K562 (cell line): Measurements from ENCODE around the gene SLC25A11. TPM values are rescaled to one million over a fixed set of nuclear protein-coding genes. Genes with fewer than 3 reads are reported as not detected.

Source experiments
- DACH1 ChIP-seq: fragments of 450-650 bp; IDR thresholded peaks from 2 replicates; pipeline ENCODE4 v1.6.1; 2018; ENCODE audit not compliant: partially characterized antibody
- DMBX1 ChIP-seq: fragments of 250-450 bp; sonication (Bioruptor Pico); IDR thresholded peaks from 2 replicates; pipeline ENCODE4 v1.8.0; 2022; ENCODE audit warnings: inconsistent platforms, mild to moderate bottlenecking, moderate library complexity, borderline replicate concordance
- ERF ChIP-seq: fragments of 450-650 bp; formaldehyde crosslinking; IDR thresholded peaks from 2 replicates; pipeline ENCODE4 v1.4.0; 2020; ENCODE audit warnings: mild to moderate bottlenecking, mixed read lengths
- ESRRA ChIP-seq: fragments of 450-650 bp; IDR thresholded peaks from 2 replicates; pipeline ENCODE4 v1.6.1; 2014; ENCODE audit warnings: low read depth, mild to moderate bottlenecking, moderate library complexity, borderline replicate concordance
- HDAC8 ChIP-seq: fragments of 450-650 bp; IDR thresholded peaks from 2 replicates; pipeline ENCODE4 v1.6.1; 2016; ENCODE audit warnings: mild to moderate bottlenecking, missing genetic modification characterization, moderate library complexity, missing compliant biosample characterization
- HMG20A ChIP-seq: fragments of 450-650 bp; formaldehyde crosslinking; conservative IDR thresholded peaks from 2 replicates; pipeline ENCODE4 v1.4.0; 2020; ENCODE audit warnings: mild to moderate bottlenecking, mixed read lengths
- HNRNPK ChIP-seq: fragments of 200-400 bp; formaldehyde crosslinking; IDR thresholded peaks from one replicate; pipeline ENCODE4 v1.6.1; 2018; ENCODE audit warnings: mild to moderate bottlenecking, low read depth, low read length; ENCODE audit not compliant: poor library complexity, severe bottlenecking
- NFE2L1 ChIP-seq: fragments of 450-650 bp; IDR thresholded peaks from 2 replicates; pipeline ENCODE4 v1.6.1; 2016; ENCODE audit warnings: missing genetic modification characterization, low read depth, mild to moderate bottlenecking, missing compliant biosample characterization, moderate library complexity, borderline replicate concordance
- PURB ChIP-seq: sonication (generic); formaldehyde crosslinking; IDR thresholded peaks from 2 replicates; pipeline ENCODE4 v1.9.0; 2021; ENCODE audit warnings: low read depth, mild to moderate bottlenecking, missing genetic modification reagents
- RB1 ChIP-seq: fragments of 450-650 bp; IDR thresholded peaks from 2 replicates; pipeline ENCODE4 v1.6.1; 2017; ENCODE audit warnings: low read depth, mild to moderate bottlenecking
- RFX5 ChIP-seq: IDR thresholded peaks from 2 replicates; pipeline ENCODE4 v1.6.1; 2011; ENCODE audit warnings: low read depth, mild to moderate bottlenecking, improper control_type of control experiment, low read length
- SMAD2 ChIP-seq: fragments of 150-350 bp; IDR thresholded peaks from 2 replicates; pipeline ENCODE4 v1.6.1; 2014; ENCODE audit warnings: low read depth, mild to moderate bottlenecking, low read length
- SMARCA4 ChIP-seq: fragments of 450-650 bp; IDR thresholded peaks from 2 replicates; pipeline ENCODE4 v1.6.1; 2016
- SRSF3 ChIP-seq: fragments of 200-400 bp; formaldehyde crosslinking; IDR thresholded peaks from 2 replicates; pipeline ENCODE4 v1.6.1; 2016; ENCODE audit warnings: mild to moderate bottlenecking, low read length, moderate library complexity; ENCODE audit not compliant: insufficient read depth
- THRAP3 ChIP-seq: fragments of 450-650 bp; IDR thresholded peaks from 2 replicates; pipeline ENCODE4 v1.6.1; 2016; ENCODE audit warnings: mild to moderate bottlenecking, inconsistent platforms, borderline replicate concordance
- ZNF121 ChIP-seq: sonication (generic); formaldehyde crosslinking; conservative IDR thresholded peaks from 2 replicates; pipeline ENCODE4 v1.8.0; 2022; ENCODE audit warnings: missing genetic modification reagents
- ZNF444 ChIP-seq: fragments of 250-450 bp; sonication (Bioruptor Pico); IDR thresholded peaks from 2 replicates; pipeline ENCODE4 v1.4.0; 2020; ENCODE audit warnings: mild to moderate bottlenecking, moderate library complexity
- ZNF668 ChIP-seq: fragments of 250-450 bp; sonication (Bioruptor Pico); IDR thresholded peaks from 2 replicates; pipeline ENCODE4 v1.8.0; 2022; ENCODE audit warnings: mild to moderate bottlenecking, inconsistent platforms
- polyA plus RNA-seq, 8 experiments: library from polyadenylated mRNA; depleted of rRNA in 4 of 8; stranded (reverse) in 5 of 8; unstranded in 3 of 8; fragments of >200 nt; fragmentation: Nextera tagmentation in 2 of 8; fragmentation: Illumina TruSeq in 1 of 8; extraction: Ambion mirVana in 2 of 8; extraction: Trizol in 1 of 8; gene quantifications; 2 replicates each; pipeline versions ENCODE4 v1.2.1 to v1.2.3, GENCODE V29; 2011 to 2014; ENCODE audit warnings: inconsistent platforms in 1 of 8, missing spikeins in 1 of 8
- total RNA-seq, 7 experiments: library from RNA; depleted of rRNA in 6 of 7; stranded (reverse); fragments of >200 nt in 6 of 7; fragmentation: Illumina TruSeq in 2 of 7; extraction: Trizol in 2 of 7; gene quantifications; 2 replicates each; pipeline versions ENCODE4 v1.2.1 to v1.2.3, GENCODE V29; 2011 to 2021; ENCODE audit warnings: low replicate concordance in 1 of 7
- TF ChIP-seq, protein P1 (sequence below): sonication (generic); formaldehyde crosslinking; IDR thresholded peaks from 2 replicates; pipeline ENCODE4 v1.8.0; 2023; ENCODE audit warnings: mild to moderate bottlenecking, missing genetic modification reagents
- TF ChIP-seq, protein P2 (sequence below): sonication (generic); formaldehyde crosslinking; IDR thresholded peaks from 2 replicates; pipeline ENCODE4 v1.8.0; 2022; ENCODE audit warnings: mild to moderate bottlenecking, low read depth, missing genetic modification reagents
- TF ChIP-seq, protein P3 (sequence below): fragments of 450-650 bp; formaldehyde crosslinking; IDR thresholded peaks from 2 replicates; pipeline ENCODE4 v1.4.0; 2022; ENCODE audit warnings: missing genetic modification characterization

The SLC25A11 gene
- total and polyA plus RNA-seq, 9 of the 15 experiments (the other 6 are each of a cell fraction or from before 2014, with no cell fraction given): 3.1 to 56.7 (median 32.9) TPM

DNA sequence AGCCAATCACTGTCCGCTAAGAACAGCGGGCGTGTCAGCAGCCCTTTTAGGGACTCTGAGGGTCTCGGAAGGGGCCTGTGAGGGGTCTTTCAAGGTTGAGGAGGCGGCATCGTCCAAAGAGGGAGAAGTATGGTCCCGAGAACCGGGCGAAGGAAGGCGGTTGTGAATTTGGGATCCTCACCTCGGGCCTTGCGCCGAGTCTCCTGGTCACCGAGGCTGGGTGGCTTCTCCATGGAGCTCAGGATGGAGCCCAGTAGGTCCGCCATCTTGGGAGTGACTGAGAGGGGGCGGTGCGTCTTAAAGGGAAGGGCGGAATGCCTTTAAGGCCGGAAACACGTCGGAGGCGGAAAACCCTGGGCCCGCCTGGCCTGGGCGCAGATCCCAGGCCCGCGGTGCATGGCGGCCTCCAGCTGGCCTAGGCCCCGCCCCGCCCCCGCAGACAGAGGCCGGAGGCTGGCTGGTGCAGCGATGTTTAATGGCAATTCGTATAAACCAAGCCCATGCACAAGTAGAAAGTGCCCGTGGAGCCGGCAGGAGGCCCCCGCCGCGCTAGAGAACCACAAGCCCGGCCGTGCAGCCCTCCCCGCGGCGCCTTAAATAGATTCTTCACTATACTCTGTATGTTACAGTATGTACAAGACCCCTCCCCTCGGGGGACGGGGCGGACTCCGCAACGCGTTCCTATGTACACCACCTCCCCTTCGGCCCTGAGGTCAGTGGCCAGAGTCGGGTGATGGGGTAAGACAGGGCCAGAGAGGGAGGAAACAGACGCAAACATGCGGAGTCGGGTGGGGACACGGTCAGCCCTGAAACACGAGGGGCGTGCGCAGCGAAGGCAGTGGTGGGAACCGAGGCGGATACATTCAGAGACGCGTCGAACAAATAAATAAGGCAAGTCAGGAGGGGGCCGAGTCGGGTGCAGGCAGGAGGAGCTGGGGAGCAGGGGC is 28.0 kb upstream of the SLC25A11 start, which contains the start of gene SPAG7 (continued):
- TF ChIP-seq ZNF668 (no peak), ZNF444 (CRISPR knock-in tag) (no peak), ESRRA (no peak), SRSF3 (no peak), SMAD2 (no peak), DMBX1 (CRISPR knock-in tag) (no peak), ERF (no peak), NFE2L1 (no peak), HNRNPK (peak; percentile 50), HDAC8 (no peak), HMG20A (CRISPR knock-in tag) (no peak), DACH1 (peak; percentile 84), SMARCA4 (no peak), RFX5 (no peak), PURB (no peak), RB1 (0 out of 2 replicates have a peak, but pooled peaks have one; percentile 47), ZNF121 (no peak), THRAP3 (no peak)
- TF ChIP-seq, protein P1, sequence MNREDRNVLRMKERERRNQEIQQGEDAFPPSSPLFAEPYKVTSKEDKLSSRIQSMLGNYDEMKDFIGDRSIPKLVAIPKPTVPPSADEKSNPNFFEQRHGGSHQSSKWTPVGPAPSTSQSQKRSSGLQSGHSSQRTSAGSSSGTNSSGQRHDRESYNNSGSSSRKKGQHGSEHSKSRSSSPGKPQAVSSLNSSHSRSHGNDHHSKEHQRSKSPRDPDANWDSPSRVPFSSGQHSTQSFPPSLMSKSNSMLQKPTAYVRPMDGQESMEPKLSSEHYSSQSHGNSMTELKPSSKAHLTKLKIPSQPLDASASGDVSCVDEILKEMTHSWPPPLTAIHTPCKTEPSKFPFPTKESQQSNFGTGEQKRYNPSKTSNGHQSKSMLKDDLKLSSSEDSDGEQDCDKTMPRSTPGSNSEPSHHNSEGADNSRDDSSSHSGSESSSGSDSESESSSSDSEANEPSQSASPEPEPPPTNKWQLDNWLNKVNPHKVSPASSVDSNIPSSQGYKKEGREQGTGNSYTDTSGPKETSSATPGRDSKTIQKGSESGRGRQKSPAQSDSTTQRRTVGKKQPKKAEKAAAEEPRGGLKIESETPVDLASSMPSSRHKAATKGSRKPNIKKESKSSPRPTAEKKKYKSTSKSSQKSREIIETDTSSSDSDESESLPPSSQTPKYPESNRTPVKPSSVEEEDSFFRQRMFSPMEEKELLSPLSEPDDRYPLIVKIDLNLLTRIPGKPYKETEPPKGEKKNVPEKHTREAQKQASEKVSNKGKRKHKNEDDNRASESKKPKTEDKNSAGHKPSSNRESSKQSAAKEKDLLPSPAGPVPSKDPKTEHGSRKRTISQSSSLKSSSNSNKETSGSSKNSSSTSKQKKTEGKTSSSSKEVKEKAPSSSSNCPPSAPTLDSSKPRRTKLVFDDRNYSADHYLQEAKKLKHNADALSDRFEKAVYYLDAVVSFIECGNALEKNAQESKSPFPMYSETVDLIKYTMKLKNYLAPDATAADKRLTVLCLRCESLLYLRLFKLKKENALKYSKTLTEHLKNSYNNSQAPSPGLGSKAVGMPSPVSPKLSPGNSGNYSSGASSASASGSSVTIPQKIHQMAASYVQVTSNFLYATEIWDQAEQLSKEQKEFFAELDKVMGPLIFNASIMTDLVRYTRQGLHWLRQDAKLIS: peak; percentile 66; the same call in 1 of the 2 replicates
- TF ChIP-seq, protein P2, sequence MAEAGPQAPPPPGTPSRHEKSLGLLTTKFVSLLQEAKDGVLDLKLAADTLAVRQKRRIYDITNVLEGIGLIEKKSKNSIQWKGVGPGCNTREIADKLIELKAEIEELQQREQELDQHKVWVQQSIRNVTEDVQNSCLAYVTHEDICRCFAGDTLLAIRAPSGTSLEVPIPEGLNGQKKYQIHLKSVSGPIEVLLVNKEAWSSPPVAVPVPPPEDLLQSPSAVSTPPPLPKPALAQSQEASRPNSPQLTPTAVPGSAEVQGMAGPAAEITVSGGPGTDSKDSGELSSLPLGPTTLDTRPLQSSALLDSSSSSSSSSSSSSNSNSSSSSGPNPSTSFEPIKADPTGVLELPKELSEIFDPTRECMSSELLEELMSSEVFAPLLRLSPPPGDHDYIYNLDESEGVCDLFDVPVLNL (CRISPR knock-in tag): no peak
- TF ChIP-seq, protein P3, sequence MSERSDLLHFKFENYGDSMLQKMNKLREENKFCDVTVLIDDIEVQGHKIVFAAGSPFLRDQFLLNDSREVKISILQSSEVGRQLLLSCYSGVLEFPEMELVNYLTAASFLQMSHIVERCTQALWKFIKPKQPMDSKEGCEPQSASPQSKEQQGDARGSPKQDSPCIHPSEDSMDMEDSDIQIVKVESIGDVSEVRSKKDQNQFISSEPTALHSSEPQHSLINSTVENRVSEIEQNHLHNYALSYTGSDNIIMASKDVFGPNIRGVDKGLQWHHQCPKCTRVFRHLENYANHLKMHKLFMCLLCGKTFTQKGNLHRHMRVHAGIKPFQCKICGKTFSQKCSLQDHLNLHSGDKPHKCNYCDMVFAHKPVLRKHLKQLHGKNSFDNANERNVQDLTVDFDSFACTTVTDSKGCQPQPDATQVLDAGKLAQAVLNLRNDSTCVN (CRISPR knock-in tag): no peak
